HepG2 (cell line): ENCODE data around the gene HBQ1. TPM values are rescaled to one million over a fixed set of nuclear protein-coding genes. Genes with fewer than 3 reads are reported as not detected.

ENCODE experiments used
- BRCA1 ChIP-seq: sonication (generic); formaldehyde crosslinking; IDR thresholded peaks from 2 replicates; pipeline ENCODE4 v1.4.0; 2020; ENCODE audit warnings: missing genetic modification reagents
- CENPT ChIP-seq: sonication (generic); formaldehyde crosslinking; IDR thresholded peaks from 2 replicates; pipeline ENCODE4 v1.8.0; 2022; ENCODE audit warnings: low read depth, mild to moderate bottlenecking, moderate library complexity, missing genetic modification reagents
- CSRNP2 ChIP-seq: sonication (generic); formaldehyde crosslinking; conservative IDR thresholded peaks from 2 replicates; pipeline ENCODE4 v1.8.0; 2022; ENCODE audit warnings: low read depth, missing genetic modification reagents
- ELF3 ChIP-seq: IDR thresholded peaks from 2 replicates; pipeline ENCODE4 v1.6.1; 2016; ENCODE audit warnings: missing genetic modification reagents, missing compliant biosample characterization
- ESRRA ChIP-seq: sonication (generic); formaldehyde crosslinking; IDR thresholded peaks from 2 replicates; pipeline ENCODE4 v1.5.1; 2020; ENCODE audit warnings: mild to moderate bottlenecking, low read depth, missing genetic modification reagents
- HINFP ChIP-seq: sonication (generic); formaldehyde crosslinking; IDR thresholded peaks from 2 replicates; pipeline ENCODE4 v1.4.0; 2020; ENCODE audit warnings: low read depth, mild to moderate bottlenecking, missing genetic modification reagents
- KLF11 ChIP-seq: IDR thresholded peaks from 2 replicates; pipeline ENCODE4 v1.6.1; 2016; ENCODE audit warnings: missing compliant biosample characterization
- MYNN ChIP-seq: sonication (generic); formaldehyde crosslinking; IDR thresholded peaks from 2 replicates; pipeline ENCODE4 v1.4.0; 2020; ENCODE audit warnings: mild to moderate bottlenecking, low read depth, missing genetic modification reagents
- PRPF4 ChIP-seq: fragments of 200-400 bp; formaldehyde crosslinking; IDR thresholded peaks from 2 replicates; pipeline ENCODE4 v1.6.1; 2016; ENCODE audit warnings: low read length, low read depth; ENCODE audit not compliant: poor library complexity, severe bottlenecking
- SRSF4 ChIP-seq: fragments of 200-400 bp; formaldehyde crosslinking; IDR thresholded peaks from one replicate; pipeline ENCODE4 v1.6.1; 2018; ENCODE audit warnings: mild to moderate bottlenecking, low read depth, low read length, moderate library complexity; ENCODE audit not compliant: poor library complexity, severe bottlenecking
- U2AF1 ChIP-seq: fragments of 200-400 bp; formaldehyde crosslinking; optimal IDR thresholded peaks from 2 replicates; pipeline ENCODE3; 2017; ENCODE audit warnings: mild to moderate bottlenecking, low read depth, low read length
- ZHX2 ChIP-seq, 2 experiments: sonication (generic) in 1 of 2; formaldehyde crosslinking in 1 of 2; IDR thresholded peaks; 2 replicates each; pipeline versions ENCODE4 v1.6.1 to v1.9.0; 2014 to 2022; ENCODE audit warnings: antibody characterized with exemption in 1 of 2, borderline replicate concordance in 1 of 2, inconsistent platforms in 1 of 2, low read depth in 1 of 2, missing genetic modification reagents in 1 of 2
- ZKSCAN5 ChIP-seq: sonication (generic); formaldehyde crosslinking; IDR thresholded peaks from 2 replicates; pipeline ENCODE4 v1.5.1; 2020; ENCODE audit warnings: mild to moderate bottlenecking, missing genetic modification reagents
- ZNF331 ChIP-seq: sonication (generic); formaldehyde crosslinking; IDR thresholded peaks from 2 replicates; pipeline ENCODE4 v1.4.0; 2020; ENCODE audit warnings: missing genetic modification reagents
- ZNF576 ChIP-seq: sonication (generic); formaldehyde crosslinking; IDR thresholded peaks from 2 replicates; pipeline ENCODE4 v1.4.0; 2020; ENCODE audit warnings: mild to moderate bottlenecking, missing genetic modification reagents
- ZNF589 ChIP-seq: sonication (generic); formaldehyde crosslinking; conservative IDR thresholded peaks from 2 replicates; pipeline ENCODE4 v1.8.0; 2022; ENCODE audit warnings: mild to moderate bottlenecking, moderate library complexity, missing genetic modification reagents
- ZNF615 ChIP-seq: sonication (generic); formaldehyde crosslinking; IDR thresholded peaks from 2 replicates; pipeline ENCODE4 v1.5.0; 2020; ENCODE audit warnings: mild to moderate bottlenecking, missing genetic modification reagents, borderline replicate concordance
- ZNF7 ChIP-seq: IDR thresholded peaks from 2 replicates; pipeline ENCODE4 v1.6.1; 2016; ENCODE audit warnings: missing biosample characterization, missing genetic modification reagents
- ZNF75D ChIP-seq: sonication (generic); formaldehyde crosslinking; IDR thresholded peaks from 2 replicates; pipeline ENCODE4 v1.8.1; 2023; ENCODE audit warnings: missing genetic modification reagents, mild to moderate bottlenecking, borderline replicate concordance
- ZSCAN20 ChIP-seq: sonication (generic); formaldehyde crosslinking; IDR thresholded peaks from 2 replicates; pipeline ENCODE4 v1.4.0; 2020; ENCODE audit warnings: missing genetic modification reagents, mild to moderate bottlenecking, borderline replicate concordance
- polyA plus RNA-seq, 8 experiments: library from polyadenylated mRNA; depleted of rRNA in 3 of 8; stranded (reverse) in 7 of 8; unstranded in 1 of 8; fragments of >200 nt; fragmentation: Illumina TruSeq in 4 of 8; extraction: Trizol in 4 of 8; gene quantifications; 2 replicates each; pipeline versions ENCODE4 v1.2.1 to v1.2.3, GENCODE V29; 2011 to 2016; ENCODE audit warnings: low read depth in 4 of 8, missing spikeins in 1 of 8, mixed read lengths in 1 of 8; ENCODE audit not compliant: insufficient read depth in 1 of 8
- total RNA-seq, 5 experiments: library from RNA; depleted of rRNA; stranded (reverse); fragments of >200 nt; fragmentation: Illumina TruSeq; extraction: Trizol; gene quantifications; 2 replicates each; pipeline ENCODE4 v1.2.3, GENCODE V29; 2016; ENCODE audit warnings: low read depth in 1 of 5

Gene HBQ1
- total and polyA plus RNA-seq, 2 of the 13 experiments (the other 11 are each of a cell fraction or from before 2014, with no cell fraction given) = 4.9 to 7.4 TPM

GRCh38 chr16:228151-228851, 48.0 kb downstream of the HBQ1 start (continued):
- TF ChIP-seq ESRRA (CRISPR knock-in tag) = no peak
- TF ChIP-seq ZNF615 (CRISPR knock-in tag) = no peak
- TF ChIP-seq ZKSCAN5 (CRISPR knock-in tag) = no peak
- 0 out of 2 replicates have a peak, but pooled peaks have one; percentile 8 for TF ChIP-seq ZNF589 (CRISPR knock-in tag)
- no peak for TF ChIP-seq ZNF331 (CRISPR knock-in tag)
- TF ChIP-seq U2AF1 = no peak
- no peak for TF ChIP-seq MYNN (CRISPR knock-in tag)
- no peak for TF ChIP-seq CSRNP2
- TF ChIP-seq ELF3 (CRISPR knock-in tag) = no peak
- TF ChIP-seq BRCA1 (CRISPR knock-in tag) = no peak
- TF ChIP-seq PRPF4 = no peak
- no peak for TF ChIP-seq ZNF75D (CRISPR knock-in tag)
- no peak for TF ChIP-seq ZSCAN20 (CRISPR knock-in tag)
- TF ChIP-seq ZHX2 (IDR thresholded peaks at IDR 0.05; ENCODE audit: low read depth) = no peak
- no peak for TF ChIP-seq ZHX2 (CRISPR knock-in tag; IDR thresholded peaks at IDR 0.05; ENCODE audit: borderline replicate concordance)
- TF ChIP-seq KLF11 (CRISPR knock-in tag) = no peak
- no peak for TF ChIP-seq ZNF576 (CRISPR knock-in tag)
- TF ChIP-seq ZNF7 (CRISPR knock-in tag) = no peak
- no peak for TF ChIP-seq SRSF4
- 0 out of 2 replicates have a peak, but pooled peaks have one; percentile 7 for TF ChIP-seq HINFP
- no peak for TF ChIP-seq CENPT
